GM19193 (cell line): ENCODE data around the gene XKR3.

ENCODE experiments used
- POLR2A ChIP-seq: IDR thresholded peaks from 4 replicates; pipeline ENCODE4 v1.6.1; 2011; ENCODE audit not compliant: insufficient read depth, insufficient read length; ENCODE audit errors: extremely low read depth

XKR3 gene

GRCh38 chr22:16824716-16825687 is at the start of gene XKR3:
Gene XKR3, minus strand, starts transcription at chr22:16825411. Its CDS starts 17,338 bp downstream, at chr22:16808073.
- no peak for TF ChIP-seq POLR2A

GRCh38 chr22:16866167-16866566 is 41.0 kb upstream of the XKR3 start:
- no peak for TF ChIP-seq POLR2A

DNA sequence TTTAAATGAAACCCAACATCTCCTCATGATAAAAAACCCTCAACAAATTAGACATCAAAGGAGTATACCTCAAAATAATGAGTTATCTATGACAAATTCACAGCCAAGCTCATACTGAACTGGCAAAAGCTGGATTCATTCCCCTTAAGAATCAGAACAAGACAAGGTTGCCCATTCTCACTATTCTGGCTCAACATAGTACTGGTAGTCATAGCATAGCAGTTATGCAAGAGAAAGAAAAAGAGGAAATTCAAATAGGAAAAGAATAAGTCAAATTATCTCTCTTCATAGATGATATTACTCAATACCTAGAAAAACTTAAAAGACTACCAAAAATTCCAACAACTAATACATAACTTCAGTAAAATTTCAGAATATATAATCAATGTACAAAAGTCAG is 29.4 kb upstream of the XKR3 start:
- TF ChIP-seq POLR2A, result no peak

GRCh38 chr22:16847271-16847670 is 22.1 kb upstream of the XKR3 start:
- no peak for TF ChIP-seq POLR2A

GRCh38 chr22:16845881-16846280 is 20.7 kb upstream of the XKR3 start:
- no peak for TF ChIP-seq POLR2A

GRCh38 chr22:16845465-16845864 is 20.3 kb upstream of the XKR3 start:
- TF ChIP-seq POLR2A, result no peak

DNA sequence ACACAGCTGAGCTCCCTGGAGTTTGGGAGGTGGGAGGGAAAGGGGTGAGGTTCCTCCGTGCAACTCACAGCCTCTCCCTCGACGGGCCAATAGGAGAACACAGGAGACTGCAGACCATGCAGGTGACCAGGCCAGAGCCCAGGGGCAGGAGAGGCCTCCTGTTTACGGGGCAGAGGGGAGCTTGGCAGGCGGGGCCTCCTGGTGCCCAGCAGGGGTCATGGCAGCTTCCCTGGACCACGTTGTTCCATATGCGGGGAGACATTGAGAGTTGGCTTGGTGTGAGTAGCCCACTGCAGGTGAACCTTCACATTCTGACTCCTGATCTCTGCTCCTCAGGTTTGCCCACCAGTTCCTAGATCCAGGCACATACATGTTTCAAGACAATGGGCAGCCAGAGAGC is 19.3 kb upstream of the XKR3 start:
- no peak for TF ChIP-seq POLR2A

GRCh38 chr22:16838073-16838472 is 12.9 kb upstream of the XKR3 start:
- TF ChIP-seq POLR2A, result no peak

GRCh38 chr22:16834971-16835370 is 9.8 kb upstream of the XKR3 start:
- TF ChIP-seq POLR2A, result no peak

DNA sequence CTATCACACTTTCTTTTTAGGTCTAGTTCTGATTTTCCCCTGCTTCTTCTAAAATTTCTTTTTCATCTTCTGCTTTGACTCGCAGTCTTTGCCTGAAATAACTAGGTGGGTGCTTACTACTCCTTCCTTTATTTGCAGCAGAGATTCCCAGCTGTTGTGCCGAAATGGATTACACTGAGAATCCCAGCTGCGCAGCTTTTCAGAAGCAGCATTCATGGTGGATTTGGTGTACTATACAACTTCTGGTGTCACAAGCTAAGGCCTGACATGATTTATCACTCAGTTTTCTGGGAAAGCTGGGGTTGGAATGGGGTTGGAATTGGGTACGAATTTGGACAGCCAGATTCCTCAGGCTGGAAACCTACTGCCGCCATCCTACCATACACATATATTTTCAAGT is 6.0 kb upstream of the XKR3 start:
- no peak for TF ChIP-seq POLR2A

DNA sequence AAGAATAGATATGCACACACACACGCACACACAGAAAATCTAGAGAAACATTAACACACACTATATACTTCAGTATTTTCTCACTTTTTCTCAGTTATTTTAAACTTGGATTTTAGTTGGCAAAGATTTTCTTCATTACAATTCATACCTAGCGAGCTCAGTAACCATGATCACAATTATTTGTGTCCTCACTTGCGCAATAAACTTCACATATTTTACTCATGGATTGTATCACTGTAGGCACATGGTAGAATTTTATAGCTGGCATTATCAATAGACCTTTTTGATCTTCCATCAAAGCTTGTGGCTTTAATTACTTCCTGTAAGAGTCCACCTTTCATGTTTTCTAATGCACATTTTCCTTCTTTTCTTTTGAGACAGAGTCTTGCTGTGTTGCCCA is 4.8 kb upstream of the XKR3 start:
- no peak for TF ChIP-seq POLR2A

GRCh38 chr22:16828876-16829275 is 3.7 kb upstream of the XKR3 start:
- TF ChIP-seq POLR2A, result no peak

DNA sequence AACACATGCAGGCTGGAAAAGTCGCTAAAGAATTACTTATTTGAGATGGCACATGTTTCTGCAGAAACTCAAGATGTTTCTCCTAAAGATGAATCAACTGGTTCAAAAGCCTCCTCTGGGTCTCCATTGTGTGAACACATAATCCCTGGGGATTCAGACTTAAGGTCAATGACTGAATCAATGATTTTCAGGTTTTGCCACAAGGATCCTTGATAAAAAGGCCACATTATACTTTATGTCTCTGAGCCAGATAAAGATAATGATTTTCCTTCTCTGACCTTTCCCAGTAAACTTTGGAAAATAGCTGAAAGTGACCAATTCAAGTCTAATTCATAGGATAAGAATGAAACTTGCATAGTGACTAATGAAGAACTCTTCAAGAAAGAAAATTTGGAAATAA is 2.3 kb upstream of the XKR3 start:
- no peak for TF ChIP-seq POLR2A

GRCh38 chr22:16819249-16819648 is 6.0 kb downstream of the XKR3 start:
- no peak for TF ChIP-seq POLR2A

DNA sequence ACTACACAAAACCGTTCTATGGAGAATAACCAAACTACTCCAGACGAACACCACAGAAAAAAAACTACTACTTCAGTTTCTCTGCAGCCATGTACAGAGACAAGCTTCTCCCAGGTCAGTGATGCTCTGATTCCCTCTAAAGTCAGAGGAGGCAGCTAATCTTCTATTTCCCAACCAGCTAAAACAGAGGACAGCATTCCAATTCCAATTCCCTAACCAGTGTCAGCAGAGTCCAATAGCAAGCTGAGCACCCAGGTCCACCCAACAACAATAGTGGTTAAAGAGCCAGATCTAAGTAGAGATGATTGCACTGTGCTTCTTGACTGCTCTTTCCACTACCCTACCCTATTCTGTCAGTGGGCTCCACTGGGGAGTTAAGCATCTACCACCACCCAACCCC is 6.7 kb downstream of the XKR3 start:
- no peak for TF ChIP-seq POLR2A

GRCh38 chr22:16815073-16815472 is 10.1 kb downstream of the XKR3 start:
- no peak for TF ChIP-seq POLR2A
